GM13976 (cell line): ENCODE results near the gene ANKRD22.
"Not testable (repeated sequence)": the region's sequence is repeated elsewhere in the genome, so short reads cannot be mapped to it uniquely, and the experiment has no call there.

ENCODE experiments used
- DNase-seq: peaks from one replicate; pipeline ENCODE4 v3.0.0; 2012; ENCODE audit warnings: low spot score
- CTCF ChIP-seq: IDR thresholded peaks from 2 replicates; pipeline ENCODE4 v1.5.1; 2012; ENCODE audit warnings: borderline replicate concordance, mild to moderate bottlenecking; ENCODE audit not compliant: insufficient read depth; ENCODE audit errors: extremely low read depth, missing control alignments, control extremely low read depth
- in situ Hi-C: fragments of 300-500 bp; cut with MboI; formaldehyde crosslinking; loops from one replicate; pipeline ENCODE4 v1.12.0; 2022; ENCODE audit warnings: low sequenced_read_pairs, mixed read lengths, inconsistent platforms; ENCODE audit not compliant: unreplicated experiment

ANKRD22 gene

GRCh38 chr10:88849234-88849633 is 2.4 kb downstream of the ANKRD22 start:
- no peak for TF ChIP-seq CTCF
- no peak for DNase-seq
- in situ Hi-C loops = no loop called here

- DNase-seq = no peak
- TF ChIP-seq CTCF = no peak
- in situ Hi-C loops = no loop called here
These were observed 3.1 kb downstream of the ANKRD22 start for GRCh38 chr10:88848499-88848898.

- in situ Hi-C loops = no loop called here
- TF ChIP-seq CTCF = no peak
- no peak for DNase-seq
These were observed 8.5 kb downstream of the ANKRD22 start for GRCh38 chr10:88843171-88843570.

GRCh38 chr10:88841316-88842111 is 10.1 kb downstream of the ANKRD22 start:
- no peak for DNase-seq
- in situ Hi-C loops = no loop called here
- TF ChIP-seq CTCF = no peak

- in situ Hi-C loops = no loop called here
- no peak for DNase-seq
- TF ChIP-seq CTCF = no peak
These were observed 10.8 kb downstream of the ANKRD22 start for GRCh38 chr10:88840881-88841280.

GRCh38 chr10:88840104-88840503 is 11.5 kb downstream of the ANKRD22 start:
- TF ChIP-seq CTCF = no peak
- in situ Hi-C loops = no loop called here
- no peak for DNase-seq

GRCh38 chr10:88838766-88839350 is 12.8 kb downstream of the ANKRD22 start:
- in situ Hi-C loops = loop anchor here (5.0 to 10.0 kb wide), 2 partner anchors 93 to 376 kb away; no protein-coding TSS in a partner anchor
- no peak for TF ChIP-seq CTCF
- no peak for DNase-seq

GRCh38 chr10:88837632-88838031 is 14.0 kb downstream of the ANKRD22 start:
- not testable (repeated sequence) for DNase-seq
- in situ Hi-C loops = loop anchor here (5.0 to 10.0 kb wide), 2 partner anchors 95 to 377 kb away; no protein-coding TSS in a partner anchor
